Ovary (tissue), 3 donors: ENCODE measurements around the gene MAIP1.

ENCODE experiments used
- POLR2A ChIP-seq: fragments of 450-650 bp; IDR thresholded peaks from one replicate; pipeline ENCODE4 v1.6.1; 2017; ENCODE audit warnings: antibody characterized with exemption, mild to moderate bottlenecking, moderate library complexity
- TF ChIP-seq, protein P1 (sequence below), 3 donors: fragments of 450-650 bp in 2 of 3; fragments of 200-600 bp in 1 of 3; IDR thresholded peaks; one replicate each; pipeline versions ENCODE4 v1.5.1 to v1.8.0; 2016 to 2022; ENCODE audit warnings: antibody characterized with exemption in 3 of 3, mild to moderate bottlenecking in 1 of 3
- donor health status: DM: no; HTN: no; CAD: no.

DNA sequence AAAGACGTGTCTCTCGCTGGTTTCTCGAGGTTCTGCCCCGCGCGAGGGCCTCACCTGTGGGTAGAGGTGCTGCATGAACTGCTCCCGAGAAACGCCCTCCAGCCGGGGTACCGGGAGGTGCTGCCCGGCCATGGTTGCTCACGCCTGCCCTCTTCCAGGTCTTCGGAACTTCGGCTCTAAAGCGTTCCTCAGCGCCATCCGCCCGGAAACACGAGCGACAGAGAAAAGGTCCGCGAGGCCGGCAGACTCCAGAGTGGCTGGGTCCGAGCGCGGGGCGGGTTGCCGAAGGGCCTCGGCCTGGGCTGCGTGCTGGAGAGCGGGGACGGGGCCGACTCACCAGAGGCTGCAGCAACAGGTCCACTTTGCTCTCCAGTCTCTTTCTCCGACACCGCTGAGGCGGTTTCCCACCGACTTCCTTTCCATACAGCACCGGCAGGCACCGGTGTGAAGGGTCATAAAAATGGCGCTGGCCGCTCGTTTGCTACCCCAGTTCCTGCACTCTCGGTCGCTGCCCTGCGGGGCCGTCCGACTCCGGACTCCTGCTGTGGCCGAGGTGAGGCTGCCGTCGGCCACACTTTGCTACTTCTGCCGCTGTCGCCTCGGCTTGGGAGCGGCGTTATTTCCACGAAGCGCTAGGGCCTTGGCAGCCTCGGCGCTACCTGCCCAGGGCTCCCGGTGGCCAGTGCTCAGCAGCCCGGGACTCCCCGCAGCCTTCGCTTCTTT, at the start of gene MAIP1, which contains the start of gene TYW5:
- TF ChIP-seq POLR2A = peak; percentile 51
- TF ChIP-seq, protein P1, sequence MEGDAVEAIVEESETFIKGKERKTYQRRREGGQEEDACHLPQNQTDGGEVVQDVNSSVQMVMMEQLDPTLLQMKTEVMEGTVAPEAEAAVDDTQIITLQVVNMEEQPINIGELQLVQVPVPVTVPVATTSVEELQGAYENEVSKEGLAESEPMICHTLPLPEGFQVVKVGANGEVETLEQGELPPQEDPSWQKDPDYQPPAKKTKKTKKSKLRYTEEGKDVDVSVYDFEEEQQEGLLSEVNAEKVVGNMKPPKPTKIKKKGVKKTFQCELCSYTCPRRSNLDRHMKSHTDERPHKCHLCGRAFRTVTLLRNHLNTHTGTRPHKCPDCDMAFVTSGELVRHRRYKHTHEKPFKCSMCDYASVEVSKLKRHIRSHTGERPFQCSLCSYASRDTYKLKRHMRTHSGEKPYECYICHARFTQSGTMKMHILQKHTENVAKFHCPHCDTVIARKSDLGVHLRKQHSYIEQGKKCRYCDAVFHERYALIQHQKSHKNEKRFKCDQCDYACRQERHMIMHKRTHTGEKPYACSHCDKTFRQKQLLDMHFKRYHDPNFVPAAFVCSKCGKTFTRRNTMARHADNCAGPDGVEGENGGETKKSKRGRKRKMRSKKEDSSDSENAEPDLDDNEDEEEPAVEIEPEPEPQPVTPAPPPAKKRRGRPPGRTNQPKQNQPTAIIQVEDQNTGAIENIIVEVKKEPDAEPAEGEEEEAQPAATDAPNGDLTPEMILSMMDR (IDR thresholded peaks at IDR 0.05) = peak in 1 of 3 donors; percentile 55
